AG09309 (cell line): Measurements from ENCODE around the gene TCN1.
A peak's percentile ranks its signal among the peaks of the same experiment; 100 is the strongest.

Experiments used
- DNase-seq: peaks from one replicate; pipeline ENCODE4 v3.0.0-alpha.2; 2010; ENCODE audit warnings: low read depth
- H3K4me3 ChIP-seq: 2 replicates; pipeline ENCODE4 v1.5.1; 2011; ENCODE audit warnings: mild to moderate bottlenecking, low read depth, low read length, moderate library complexity; ENCODE audit not compliant: control insufficient read depth
- TF ChIP-seq, protein P1 (sequence below): IDR thresholded peaks from 2 replicates; pipeline ENCODE4 v1.5.1; 2011; ENCODE audit warnings: mild to moderate bottlenecking, low read depth, low read length, inconsistent platforms; ENCODE audit not compliant: insufficient read depth, control insufficient read depth; ENCODE audit errors: missing control alignments

Gene TCN1

GRCh38 chr11:59812220-59812619 is 54.1 kb downstream of the TCN1 start:
- H3K4me3 ChIP-seq, result no peak overlapping the region
- TF ChIP-seq, protein P1, sequence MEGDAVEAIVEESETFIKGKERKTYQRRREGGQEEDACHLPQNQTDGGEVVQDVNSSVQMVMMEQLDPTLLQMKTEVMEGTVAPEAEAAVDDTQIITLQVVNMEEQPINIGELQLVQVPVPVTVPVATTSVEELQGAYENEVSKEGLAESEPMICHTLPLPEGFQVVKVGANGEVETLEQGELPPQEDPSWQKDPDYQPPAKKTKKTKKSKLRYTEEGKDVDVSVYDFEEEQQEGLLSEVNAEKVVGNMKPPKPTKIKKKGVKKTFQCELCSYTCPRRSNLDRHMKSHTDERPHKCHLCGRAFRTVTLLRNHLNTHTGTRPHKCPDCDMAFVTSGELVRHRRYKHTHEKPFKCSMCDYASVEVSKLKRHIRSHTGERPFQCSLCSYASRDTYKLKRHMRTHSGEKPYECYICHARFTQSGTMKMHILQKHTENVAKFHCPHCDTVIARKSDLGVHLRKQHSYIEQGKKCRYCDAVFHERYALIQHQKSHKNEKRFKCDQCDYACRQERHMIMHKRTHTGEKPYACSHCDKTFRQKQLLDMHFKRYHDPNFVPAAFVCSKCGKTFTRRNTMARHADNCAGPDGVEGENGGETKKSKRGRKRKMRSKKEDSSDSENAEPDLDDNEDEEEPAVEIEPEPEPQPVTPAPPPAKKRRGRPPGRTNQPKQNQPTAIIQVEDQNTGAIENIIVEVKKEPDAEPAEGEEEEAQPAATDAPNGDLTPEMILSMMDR, result no peak
- DNase-seq, result no peak

GRCh38 chr11:59810911-59811259 is 55.4 kb downstream of the TCN1 start:
- DNase-seq, result no peak
- TF ChIP-seq, protein P1, result no peak
- H3K4me3 ChIP-seq, result peak overlapping the region; percentile 70

DNA sequence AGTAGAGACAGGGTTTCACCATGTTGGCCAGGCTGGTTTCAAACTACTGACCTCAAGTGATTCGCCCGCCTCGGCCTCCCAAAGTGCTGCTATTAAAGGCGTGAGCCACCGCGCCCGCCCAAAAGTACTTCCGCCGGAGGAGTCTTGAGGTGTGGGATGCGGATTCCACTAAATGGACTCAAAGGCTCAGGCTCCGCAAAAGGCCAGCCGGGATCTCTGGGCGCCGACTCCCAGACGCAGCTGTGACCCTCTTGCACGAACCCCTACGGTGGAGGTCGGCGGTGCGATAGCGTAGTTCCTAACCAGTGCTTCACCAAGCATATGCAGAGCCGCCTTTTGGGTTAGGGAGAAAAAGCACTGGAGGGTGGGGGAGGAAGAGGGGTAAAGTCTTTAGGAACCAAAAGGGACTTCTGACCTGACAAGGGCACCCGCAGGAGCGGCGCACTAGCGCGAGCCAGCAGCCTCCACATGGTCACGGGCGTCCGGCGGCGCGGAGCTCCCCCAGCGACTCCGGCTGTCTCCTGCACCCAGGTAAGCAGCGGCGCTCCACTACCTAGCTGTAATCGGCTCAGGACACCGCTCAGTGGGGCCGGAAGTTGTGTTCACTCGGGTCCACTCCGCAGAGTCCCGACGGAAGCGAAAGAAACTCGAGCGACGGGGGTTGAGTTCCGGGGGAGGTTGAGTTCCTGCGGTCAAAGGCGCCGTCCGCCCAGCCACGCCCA is 55.9 kb downstream of the TCN1 start, which contains the start of gene MRPL16:
Gene MRPL16 (minus strand): TSS at position 590 of the 722 bp plus-strand sequence. CDS start 120 bp downstream, at position 470.
- TF ChIP-seq, protein P1, result no peak
- H3K4me3 ChIP-seq, result peak within 1 kb of the TSS; percentile 70
- DNase-seq, result peak; percentile 61

DNA sequence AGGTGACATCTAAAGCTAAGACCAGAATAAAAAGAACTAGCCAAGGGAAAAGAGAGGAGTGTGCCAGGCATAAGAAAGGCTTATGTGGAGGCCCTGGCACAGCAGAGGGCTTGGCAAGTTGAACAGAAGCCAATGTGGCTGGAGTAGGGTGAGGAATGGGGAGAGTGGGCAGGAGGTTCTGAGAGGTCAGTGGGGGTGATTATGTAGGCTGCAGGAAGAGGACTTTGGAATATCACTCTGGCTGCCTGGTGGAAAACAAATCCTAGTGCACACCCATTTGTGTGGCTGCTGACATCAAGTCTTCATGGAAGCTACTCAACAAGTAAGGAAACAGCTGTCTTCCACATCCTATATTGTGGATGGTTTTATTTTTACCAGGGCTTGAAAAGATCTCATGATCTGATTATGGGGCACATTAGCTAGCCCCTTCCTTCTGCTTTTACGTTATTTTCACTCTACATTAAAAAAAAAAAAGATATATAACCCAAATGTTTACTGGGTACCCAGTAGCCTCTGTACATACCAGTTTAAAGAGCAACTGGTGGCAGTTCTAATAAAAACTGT is 59.2 kb downstream of the TCN1 start:
- no peak overlapping the region for H3K4me3 ChIP-seq
- DNase-seq, result no peak
- TF ChIP-seq, protein P1, result no peak

GRCh38 chr11:59804061-59804460 is 62.2 kb downstream of the TCN1 start:
- TF ChIP-seq, protein P1, result no peak
- no peak for DNase-seq

More at GRCh38 chr11:59804061-59804460, 62.2 kb downstream of the TCN1 start:
- no peak overlapping the region for H3K4me3 ChIP-seq
